Peyer's patch (tissue), 4 donors: ENCODE data around the gene UTRN.

ENCODE experiments used
- CTCF ChIP-seq, 6 experiments: fragments of 450-650 bp in 4 of 6; fragments of 200-600 bp in 2 of 6; sonication (generic) in 1 of 6; IDR thresholded peaks; one replicate each; pipeline ENCODE4 v1.5.1; 2017 to 2019; ENCODE audit warnings: antibody characterized with exemption in 6 of 6, mild to moderate bottlenecking in 3 of 6, moderate library complexity in 1 of 6
- POLR2A ChIP-seq, 2 donors: fragments of 450-650 bp; IDR thresholded peaks; one replicate each; pipeline ENCODE4 v1.5.1; 2017; ENCODE audit warnings: antibody characterized with exemption in 2 of 2, mild to moderate bottlenecking in 2 of 2, moderate library complexity in 2 of 2

GRCh38 chr6:144252259-144252658 is 32.9 kb upstream of the UTRN start:
- TF ChIP-seq CTCF (IDR thresholded peaks at IDR 0.05) (no peak), POLR2A (IDR thresholded peaks at IDR 0.05) (no peak)
